GM23248 (cell line): ENCODE results near the gene SIGLEC15. TPM values are rescaled to one million over a fixed set of nuclear protein-coding genes. Genes with fewer than 3 reads are reported as not detected.
"Not testable (repeated sequence)": the region's sequence is repeated elsewhere in the genome, so short reads cannot be mapped to it uniquely, and the experiment has no call there.

ENCODE experiments used
- DNase-seq: peaks from one replicate; pipeline ENCODE4 v3.0.0-alpha.2; 2015
- H2AFZ ChIP-seq: fragments of 200-600 bp; sonication (generic); 2 replicates; pipeline ENCODE4 v1.6.1; 2016; ENCODE audit warnings: antibody characterized with exemption
- H3F3A ChIP-seq: fragments of 200-600 bp; sonication (generic); 2 replicates; pipeline ENCODE4 v1.6.1; 2016; ENCODE audit warnings: mild to moderate bottlenecking, antibody characterized with exemption, mixed run types; ENCODE audit not compliant: insufficient read depth
- H3K27ac ChIP-seq: fragments of 200-600 bp; sonication (generic); 2 replicates; pipeline ENCODE4 v1.5.1; 2016; ENCODE audit warnings: mild to moderate bottlenecking
- H3K27me3 ChIP-seq: fragments of 200-600 bp; sonication (generic); replicated peaks from 2 replicates; pipeline ENCODE4 v1.6.1; 2016; ENCODE audit warnings: mild to moderate bottlenecking; ENCODE audit not compliant: insufficient read depth
- H3K36me3 ChIP-seq: fragments of 200-600 bp; sonication (generic); 2 replicates; pipeline ENCODE4 v1.6.1; 2016; ENCODE audit warnings: low read depth, mild to moderate bottlenecking
- H3K4me1 ChIP-seq: fragments of 200-600 bp; sonication (generic); 2 replicates; pipeline ENCODE4 v1.6.1; 2016; ENCODE audit warnings: mild to moderate bottlenecking; ENCODE audit not compliant: insufficient read depth
- H3K4me2 ChIP-seq: fragments of 200-600 bp; sonication (generic); one replicate; pipeline ENCODE4 v1.6.1; 2016; ENCODE audit warnings: mild to moderate bottlenecking; ENCODE audit not compliant: unreplicated experiment
- H3K4me3 ChIP-seq: fragments of 200-600 bp; sonication (generic); 2 replicates; pipeline ENCODE4 v1.5.1; 2016; ENCODE audit warnings: mild to moderate bottlenecking
- H3K79me2 ChIP-seq: fragments of 200-600 bp; sonication (generic); 2 replicates; pipeline ENCODE4 v1.6.1; 2016; ENCODE audit warnings: mild to moderate bottlenecking; ENCODE audit not compliant: insufficient read depth
- H3K9ac ChIP-seq: fragments of 200-600 bp; sonication (generic); 2 replicates; pipeline ENCODE4 v1.6.1; 2016; ENCODE audit warnings: mild to moderate bottlenecking
- H3K9me2 ChIP-seq: fragments of 200-600 bp; sonication (generic); 2 replicates; pipeline ENCODE4 v1.6.1; 2016; ENCODE audit warnings: mixed run types, mild to moderate bottlenecking, moderate library complexity; ENCODE audit not compliant: insufficient read depth
- H3K9me3 ChIP-seq: fragments of 200-600 bp; sonication (generic); one replicate; pipeline ENCODE4 v1.6.1; 2017; ENCODE audit warnings: low read depth
- H4K20me1 ChIP-seq: fragments of 200-600 bp; sonication (generic); 2 replicates; pipeline ENCODE4 v1.6.0; 2016; ENCODE audit not compliant: insufficient read depth
- EZH2 ChIP-seq: fragments of 200-600 bp; sonication (generic); IDR thresholded peaks from 2 replicates; pipeline ENCODE4 v1.6.1; 2018; ENCODE audit warnings: antibody characterized with exemption, mild to moderate bottlenecking; ENCODE audit not compliant: insufficient read depth, poor library complexity, severe bottlenecking
- EZH2phosphoT487 ChIP-seq: fragments of 200-600 bp; sonication (generic); IDR thresholded peaks from 2 replicates; pipeline ENCODE4 v1.6.1; 2018; ENCODE audit warnings: antibody characterized with exemption, moderate library complexity, mild to moderate bottlenecking, low read depth; ENCODE audit not compliant: insufficient read depth
- WGBS, 2 experiments: methylation state at CpG; one replicate each; pipeline ENCODE4 v1.1.6; 2015 to 2017; ENCODE audit warnings: low lambda C conversion rate in 2 of 2, low coverage in 1 of 2; ENCODE audit errors: missing lambda C conversion rate in 2 of 2; 5-methylcytosine and 5-hydroxymethylcytosine counted together
- in situ Hi-C: fragments of 300-500 bp; cut with MboI; formaldehyde crosslinking; loops from 2 replicates; pipeline ENCODE4 v1.15.0; 2020
- polyA plus RNA-seq: library from polyadenylated mRNA; unstranded; fragments of >200 nt; fragmentation: Nextera tagmentation; extraction: Ambion mirVana; gene quantifications from 2 replicates; pipeline ENCODE4 v1.2.1, GENCODE V29; 2016
- total RNA-seq: library from RNA; depleted of rRNA; stranded (reverse); fragments of >200 nt; shearing (Covaris generic); gene quantifications from 2 replicates; pipeline ENCODE4 v1.2.3, GENCODE V29; 2014

Gene SIGLEC15
- total and polyA plus RNA-seq, 2 experiments from 2014 or later: 0.22 to 0.69 TPM

DNA sequence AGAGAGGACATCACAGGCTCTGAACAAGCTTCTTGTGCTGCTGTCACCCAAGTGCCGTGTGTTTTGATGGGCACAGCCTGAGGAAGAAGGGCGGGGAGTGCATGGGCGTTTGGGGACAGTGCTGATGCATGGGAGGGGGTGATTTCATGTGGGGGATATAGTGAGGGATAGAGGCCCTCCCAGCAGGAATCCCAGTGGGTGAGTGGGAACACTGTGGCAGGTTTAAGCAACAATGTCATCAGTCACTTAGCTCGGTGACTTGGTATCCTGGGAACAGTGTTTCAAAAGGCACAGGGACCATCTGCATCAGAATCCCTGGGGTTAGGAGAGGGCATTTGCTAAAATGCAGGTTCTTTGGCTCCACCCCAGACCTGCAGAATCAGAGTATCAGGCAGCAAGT lies 609 bp downstream of the SIGLEC15 start:
- H4K20me1 ChIP-seq: no peaks in the 10 kb centered on the region
- H3K9me3 ChIP-seq: no peaks in the 10 kb centered on the region
- H3K9me2 ChIP-seq: no peaks in the 10 kb centered on the region
- no peak overlapping the region for H2AFZ ChIP-seq
- no peak overlapping the region for H3K4me3 ChIP-seq
- H3F3A ChIP-seq: peaks cover 5% of the 10 kb centered on the region
- H3K36me3 ChIP-seq: no peaks in the 10 kb centered on the region
- no peaks in the 10 kb centered on the region for H3K79me2 ChIP-seq
- no peak for DNase-seq
- TF ChIP-seq EZH2: no peak
- no peak for TF ChIP-seq EZH2phosphoT487
- H3K4me2 ChIP-seq: no peak overlapping the region
- in situ Hi-C loops: no loop called here
- no peaks in the 10 kb centered on the region for H3K27me3 ChIP-seq
- no peak overlapping the region for H3K9ac ChIP-seq
- 93 to 98% methylated on average over 4 of the region's 4 CpGs for WGBS, 2 experiments
- no peak overlapping the region for H3K27ac ChIP-seq
- H3K4me1 ChIP-seq: peaks cover 18% of the 10 kb centered on the region

DNA sequence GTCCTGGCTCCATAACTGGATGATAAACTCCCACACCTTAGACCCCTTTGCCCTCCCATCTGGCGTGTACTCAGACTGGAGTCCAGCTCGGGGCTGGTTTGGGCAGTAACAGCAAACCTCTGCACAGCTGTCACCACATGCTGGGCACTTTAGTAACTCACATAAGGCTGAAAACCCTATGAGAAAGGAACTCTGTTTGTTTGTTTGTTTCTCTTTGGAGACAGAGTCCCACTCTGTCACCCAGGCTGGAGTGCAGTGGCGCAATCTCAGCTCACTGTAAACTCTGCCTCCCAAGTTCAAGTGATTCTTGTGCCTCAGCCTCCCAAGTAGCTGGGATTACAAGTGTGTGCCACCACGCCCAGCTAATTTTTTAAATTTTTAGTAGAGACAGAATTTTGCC lies 1.2 kb downstream of the SIGLEC15 start:
- in situ Hi-C loops, H3F3A ChIP-seq, H3K27me3 ChIP-seq, H3K9me3 ChIP-seq, H3K9ac ChIP-seq, DNase-seq, H3K4me3 ChIP-seq, H2AFZ ChIP-seq, H3K4me2 ChIP-seq, H4K20me1 ChIP-seq, H3K9me2 ChIP-seq, H3K27ac ChIP-seq, H3K36me3 ChIP-seq, H3K79me2 ChIP-seq: not testable (repeated sequence)
- 93 to 95% methylated on average over 4 of the region's 4 CpGs for WGBS, 2 experiments
- H3K4me1 ChIP-seq: peaks cover 18% of the 10 kb centered on the region

DNA sequence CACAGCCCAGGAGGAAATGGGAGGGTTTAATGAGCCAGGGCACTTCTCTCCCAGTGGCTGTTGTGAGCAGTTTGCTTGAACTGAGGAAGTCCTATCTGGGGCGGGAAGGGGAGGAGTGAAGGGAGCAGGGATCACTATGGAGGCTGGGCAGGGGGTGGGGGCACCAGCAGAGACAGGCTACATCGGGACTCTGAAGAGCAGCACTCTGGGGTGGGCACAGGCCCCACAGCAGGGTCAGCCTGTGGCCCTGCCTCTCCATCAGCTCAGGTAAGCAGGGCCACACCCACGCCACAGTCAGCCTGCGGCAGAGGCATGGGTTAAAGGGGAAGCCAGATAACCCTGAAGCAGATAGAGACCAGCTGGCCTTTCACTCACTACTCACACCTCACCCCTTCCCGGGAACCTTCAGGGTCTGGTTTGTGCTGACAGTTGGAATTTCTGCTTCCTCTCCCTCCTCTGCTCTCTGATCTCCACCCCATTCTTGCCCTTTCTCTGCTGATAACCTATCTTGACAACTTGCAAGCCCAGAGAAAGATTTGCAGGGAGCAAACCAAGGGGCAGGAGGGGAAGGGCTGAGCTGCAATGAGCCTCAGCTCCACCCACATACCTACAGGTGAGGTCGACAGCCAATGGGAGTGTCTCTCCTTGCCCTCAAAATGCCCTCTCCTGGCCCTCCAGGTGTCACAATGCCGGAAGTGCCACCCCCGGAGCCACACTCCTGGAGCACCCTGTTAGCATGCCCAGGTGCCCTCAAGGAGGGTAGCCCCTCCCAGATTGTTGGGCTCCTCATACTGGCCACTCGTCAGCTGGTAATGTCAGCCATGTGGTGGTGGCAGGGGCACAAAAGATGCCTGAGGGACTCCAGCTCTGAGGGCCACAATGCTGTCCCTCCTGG lies 3.7 kb downstream of the SIGLEC15 start:
- Histone ChIP-seq H3K27me3 (no peaks in the 10 kb centered on the region), H3K4me3 (no peak overlapping the region), H3K79me2 (no peaks in the 10 kb centered on the region), H3K27ac (no peak overlapping the region), H3K9me2 (no peaks in the 10 kb centered on the region), H2AFZ (no peak overlapping the region), H3K4me1 (peaks cover 18% of the 10 kb centered on the region), H3F3A (peaks cover 5% of the 10 kb centered on the region), H3K36me3 (no peaks in the 10 kb centered on the region), H4K20me1 (no peaks in the 10 kb centered on the region), H3K9me3 (no peaks in the 10 kb centered on the region), H3K9ac (no peak overlapping the region), H3K4me2 (no peak overlapping the region)
- 71 to 75% methylated on average over 9 of the region's 9 CpGs for WGBS, 2 experiments
- in situ Hi-C loops: no loop called here
- no peak for TF ChIP-seq EZH2phosphoT487
- no peak for TF ChIP-seq EZH2
- DNase-seq: no peak

GRCh38 chr18:45829855-45830254 lies 4.4 kb downstream of the SIGLEC15 start:
- 77 to 80% methylated on average over 9 of the region's 9 CpGs for WGBS, 2 experiments
- in situ Hi-C loops: loop anchor here (10.0 kb wide), 1 partner anchor 115 kb away; no protein-coding TSS in a partner anchor

More at GRCh38 chr18:45829855-45830254, 4.4 kb downstream of the SIGLEC15 start:
- Histone ChIP-seq H3K9ac (no peak overlapping the region), H3K9me2 (no peaks in the 10 kb centered on the region), H3K9me3 (no peaks in the 10 kb centered on the region), H3K36me3 (no peaks in the 10 kb centered on the region), H3K79me2 (no peaks in the 10 kb centered on the region), H3K4me3 (no peak overlapping the region), H4K20me1 (no peaks in the 10 kb centered on the region), H3K27ac (no peak overlapping the region), H2AFZ (no peak overlapping the region), H3F3A (peaks cover 5% of the 10 kb centered on the region), H3K4me1 (peaks cover 18% of the 10 kb centered on the region), H3K4me2 (no peak overlapping the region), H3K27me3 (no peaks in the 10 kb centered on the region)
- no peak for DNase-seq
- TF ChIP-seq EZH2: no peak
- no peak for TF ChIP-seq EZH2phosphoT487
